GM19455 (cell line): ENCODE results near the gene ANTXR1.
"Not testable (repeated sequence)": the region's sequence is repeated elsewhere in the genome, so short reads cannot be mapped to it uniquely, and the experiment has no call there.

Experiments used
- ATAC-seq: cut with Tn5 transposase; IDR thresholded peaks from one replicate; pipeline ENCODE4 v1.9.1; 2021; ENCODE audit not compliant: unreplicated experiment

The ANTXR1 gene

DNA sequence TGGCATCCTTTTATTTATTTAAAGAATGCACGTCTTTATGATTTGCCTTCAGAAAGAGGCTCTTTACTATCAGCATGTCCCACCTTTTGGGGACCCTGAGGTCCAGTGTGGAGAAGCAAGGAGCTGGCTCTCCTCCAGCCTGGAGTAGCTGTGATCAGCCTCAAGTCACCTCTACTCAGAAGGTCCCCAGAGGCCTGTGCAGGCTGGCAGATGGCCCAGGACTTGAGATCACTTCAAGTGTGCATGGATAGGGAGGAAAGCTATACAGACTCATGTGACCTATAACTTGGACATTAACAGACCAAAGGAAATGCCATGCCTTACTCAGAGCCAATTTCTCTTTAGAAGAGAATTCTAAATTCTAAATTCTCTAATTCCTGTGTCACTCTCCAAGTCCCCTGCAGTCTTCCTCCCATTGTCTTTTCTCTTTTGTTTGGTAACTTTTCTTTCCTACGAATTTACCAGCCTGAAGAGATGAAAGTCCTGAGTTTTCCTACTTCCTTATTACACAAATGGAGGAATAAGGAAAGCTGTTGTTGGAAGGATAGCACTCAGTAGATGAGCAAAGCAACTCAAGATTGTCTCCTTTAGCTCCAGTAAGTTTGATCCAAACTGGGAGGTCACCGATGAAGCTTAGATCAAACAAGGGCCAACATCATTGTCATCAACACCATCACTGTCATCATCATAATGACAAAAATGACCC, 210.1 kb downstream of the ANTXR1 start:
- ATAC-seq: no peak

DNA sequence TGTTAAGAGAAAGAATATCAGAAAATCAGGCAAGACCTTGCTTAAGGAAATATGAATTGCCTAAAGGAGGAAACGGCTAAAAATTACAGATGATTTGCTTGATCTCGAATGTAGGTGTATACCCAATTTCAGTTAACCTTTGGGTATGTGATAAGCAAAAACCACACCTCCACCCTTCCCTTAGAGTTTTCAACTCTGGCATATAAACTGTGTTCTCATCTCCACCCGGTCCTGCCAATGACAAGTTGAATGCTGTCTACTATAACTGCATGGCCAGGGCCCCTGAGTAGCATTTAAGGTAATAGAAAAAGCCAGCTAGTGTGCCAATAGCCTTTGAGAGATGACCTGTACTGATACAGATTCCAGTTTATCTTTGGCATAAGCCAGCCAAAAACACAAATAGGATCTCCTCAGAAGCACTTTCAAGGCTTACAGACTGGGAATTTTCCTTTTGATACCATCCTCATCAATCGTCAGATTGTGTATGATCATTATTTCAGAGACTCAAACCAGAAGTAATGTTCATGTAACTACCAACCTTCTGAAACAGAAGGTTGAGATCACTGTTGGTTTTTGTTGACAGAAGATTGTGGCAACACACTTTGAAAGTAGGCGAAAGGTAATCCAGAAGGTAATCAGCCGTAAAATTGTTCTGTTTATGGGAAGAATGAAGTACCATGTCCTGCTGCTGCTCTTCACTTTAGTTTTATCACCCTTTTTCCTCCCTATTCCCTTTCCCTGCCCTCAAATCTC, 211.0 kb downstream of the ANTXR1 start:
- ATAC-seq: no peak

DNA sequence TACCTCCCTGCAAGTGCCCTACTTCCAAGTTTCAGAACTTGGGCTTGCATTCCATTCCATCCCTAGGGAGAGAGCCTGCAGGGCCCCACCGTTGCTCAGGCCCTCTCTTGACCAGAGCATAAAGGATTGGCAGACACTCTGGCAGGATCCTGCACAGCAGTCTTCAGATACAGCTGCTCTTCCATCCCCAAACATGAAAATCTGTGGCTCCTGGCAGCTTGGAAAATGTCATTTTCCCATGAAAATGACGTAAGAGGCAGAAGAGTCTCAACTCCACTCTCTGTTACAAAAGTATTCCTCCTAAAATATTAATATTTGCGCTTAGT, 211.5 kb downstream of the ANTXR1 start:
- ATAC-seq: no peak

DNA sequence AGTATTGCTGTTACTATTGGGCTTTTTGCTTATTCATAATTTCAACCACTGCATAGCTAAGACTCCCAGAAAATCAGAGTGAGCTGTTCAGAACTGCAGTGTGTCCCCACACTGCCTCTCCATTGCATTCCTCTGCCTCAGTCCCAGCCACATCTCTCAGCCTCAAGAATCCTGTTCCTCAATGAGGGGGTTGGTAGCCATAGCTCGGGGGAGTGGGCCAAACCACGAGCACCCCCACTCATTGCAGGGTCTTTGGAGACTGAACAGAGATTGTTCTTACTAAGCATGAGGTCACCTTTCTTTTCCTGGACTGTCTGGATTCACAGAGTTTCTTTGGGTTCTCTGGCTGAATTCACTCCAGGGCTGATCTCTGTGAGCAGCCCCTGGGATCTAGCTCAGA, 213.0 kb downstream of the ANTXR1 start:
- no peak for ATAC-seq

DNA sequence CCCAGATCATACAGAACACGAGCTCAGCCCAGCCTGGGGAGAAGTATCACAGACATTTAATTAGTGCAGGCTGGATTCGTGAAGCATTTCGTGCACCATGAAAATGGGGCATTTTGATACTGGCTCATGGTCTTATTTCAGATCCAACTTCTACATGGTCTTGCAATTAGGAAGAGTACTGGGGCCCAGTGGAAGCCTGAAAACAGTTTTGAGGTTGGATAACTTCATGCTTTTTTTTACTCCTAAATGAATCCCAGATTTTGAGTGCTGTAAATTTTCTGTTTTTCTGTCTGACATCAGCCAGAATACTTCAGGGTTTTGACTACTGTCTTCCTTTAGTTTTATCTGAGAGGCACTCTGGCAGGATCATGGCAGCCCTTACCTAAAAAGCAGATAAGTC, 213.9 kb downstream of the ANTXR1 start:
- ATAC-seq: no peak

DNA sequence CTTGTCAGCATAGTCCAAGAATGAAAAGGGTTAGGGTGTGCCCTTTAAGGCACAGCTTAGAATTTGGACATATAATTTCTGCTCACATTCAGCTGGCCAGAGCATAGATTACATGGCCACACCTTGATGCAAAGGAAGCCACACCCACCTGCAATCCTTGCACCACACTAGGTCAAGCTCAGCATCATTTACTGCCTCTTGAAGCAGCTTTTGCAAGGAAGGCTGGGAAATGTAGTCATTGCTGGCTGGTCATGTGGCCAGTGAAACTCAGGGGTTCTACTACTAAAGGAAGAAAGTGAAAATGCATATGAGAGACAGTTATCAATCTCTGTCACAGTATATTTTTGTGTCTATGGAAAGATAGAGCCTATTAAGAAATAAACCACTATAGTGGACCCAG, 214.7 kb downstream of the ANTXR1 start:
- no peak for ATAC-seq

DNA sequence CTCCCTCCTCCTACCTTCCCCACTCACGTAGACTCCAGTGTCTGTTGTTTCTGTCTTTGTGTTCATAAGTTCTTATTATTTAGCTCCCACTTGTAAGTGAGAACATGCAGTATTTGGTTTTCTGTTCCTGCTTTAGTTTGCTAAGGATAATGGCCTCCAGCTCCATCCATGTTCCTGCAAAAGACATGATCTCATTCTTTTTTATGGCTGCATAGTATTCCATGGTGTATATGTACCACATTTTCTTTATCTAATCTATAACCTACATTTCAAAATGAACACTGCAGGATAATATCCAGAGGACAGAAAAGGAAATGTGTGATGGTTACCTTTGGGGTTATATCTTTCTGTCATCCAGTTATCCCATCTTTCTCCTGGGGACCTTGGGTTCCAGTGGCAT, 218.0 kb downstream of the ANTXR1 start:
- not testable (repeated sequence) for ATAC-seq

DNA sequence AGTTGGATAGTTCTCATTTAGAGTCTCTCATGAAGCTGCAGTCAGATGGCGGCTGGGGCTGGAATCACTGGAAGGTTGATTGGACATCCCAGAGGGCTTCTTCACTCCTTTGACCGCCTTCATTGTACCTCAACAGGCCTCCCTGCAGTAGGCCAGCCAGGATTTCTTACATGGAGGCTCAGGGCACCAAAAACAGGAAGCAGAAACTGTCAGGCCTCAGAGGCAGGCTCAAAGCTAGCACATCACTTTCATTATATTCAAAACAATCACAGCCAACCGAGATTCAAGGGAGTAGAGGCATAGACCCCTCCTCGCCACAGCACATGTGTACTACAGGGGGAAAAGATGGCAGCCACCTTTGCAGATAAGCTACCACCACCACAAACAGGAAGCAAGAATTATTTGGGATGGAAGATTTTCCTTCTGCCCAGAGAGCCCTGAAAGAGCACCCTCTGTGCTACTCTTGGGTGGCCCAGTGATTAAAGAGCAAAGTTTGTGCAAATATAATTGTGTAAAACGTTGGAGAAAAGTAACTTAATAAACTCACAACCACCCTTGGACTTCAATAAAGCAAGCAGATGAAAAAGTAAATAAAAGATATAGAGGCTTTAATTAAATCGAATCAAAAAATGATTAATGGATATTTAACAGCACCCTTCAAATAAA, 218.8 kb downstream of the ANTXR1 start:
- ATAC-seq: no peak

DNA sequence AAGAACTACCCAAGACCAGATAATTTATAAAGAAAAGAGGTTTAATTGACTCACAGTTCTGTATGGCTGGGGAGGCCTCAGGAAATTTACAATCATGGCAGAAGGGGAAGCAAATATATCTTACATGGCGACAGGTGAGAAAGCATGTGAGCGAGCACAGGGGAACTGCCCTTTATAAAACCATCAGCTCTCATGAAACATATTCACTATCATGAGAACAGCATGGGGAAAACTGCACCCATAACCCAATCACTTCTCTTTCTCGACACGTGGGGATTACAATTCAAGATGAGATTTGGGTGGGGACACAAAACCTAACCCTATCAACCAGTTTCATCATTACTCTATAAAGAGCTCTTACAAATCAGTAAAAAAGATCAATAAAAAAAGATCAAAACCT, 222.9 kb downstream of the ANTXR1 start:
- ATAC-seq: not testable (repeated sequence)

DNA sequence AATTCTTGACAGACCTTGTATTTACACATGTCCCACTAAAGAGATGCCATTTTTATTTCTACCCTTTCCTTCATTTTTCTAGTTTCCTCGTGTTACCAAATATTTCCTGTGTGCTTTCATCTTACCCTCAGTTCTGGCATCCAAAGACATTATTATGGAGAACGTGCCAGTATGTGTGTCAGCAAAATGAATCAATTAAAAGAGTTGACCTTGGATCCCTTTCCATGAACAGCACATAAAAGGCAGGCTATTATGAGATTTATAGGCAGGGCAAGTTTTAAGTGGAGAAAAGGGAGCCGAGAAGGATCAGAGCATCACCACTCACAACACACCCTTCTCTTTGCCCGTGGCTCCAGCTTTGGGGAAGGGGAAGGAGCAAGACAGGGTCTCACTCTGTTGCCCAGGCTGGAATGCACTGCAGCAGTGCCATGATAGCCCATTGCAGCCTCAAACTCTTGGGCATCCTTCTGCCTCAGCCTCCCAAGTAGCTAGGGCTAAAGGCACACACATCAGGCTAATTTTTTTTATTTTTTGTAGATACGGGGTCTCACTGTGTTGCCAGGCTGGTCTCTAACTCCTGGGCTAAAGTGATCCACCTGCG, 224.2 kb downstream of the ANTXR1 start:
- ATAC-seq: no peak

DNA sequence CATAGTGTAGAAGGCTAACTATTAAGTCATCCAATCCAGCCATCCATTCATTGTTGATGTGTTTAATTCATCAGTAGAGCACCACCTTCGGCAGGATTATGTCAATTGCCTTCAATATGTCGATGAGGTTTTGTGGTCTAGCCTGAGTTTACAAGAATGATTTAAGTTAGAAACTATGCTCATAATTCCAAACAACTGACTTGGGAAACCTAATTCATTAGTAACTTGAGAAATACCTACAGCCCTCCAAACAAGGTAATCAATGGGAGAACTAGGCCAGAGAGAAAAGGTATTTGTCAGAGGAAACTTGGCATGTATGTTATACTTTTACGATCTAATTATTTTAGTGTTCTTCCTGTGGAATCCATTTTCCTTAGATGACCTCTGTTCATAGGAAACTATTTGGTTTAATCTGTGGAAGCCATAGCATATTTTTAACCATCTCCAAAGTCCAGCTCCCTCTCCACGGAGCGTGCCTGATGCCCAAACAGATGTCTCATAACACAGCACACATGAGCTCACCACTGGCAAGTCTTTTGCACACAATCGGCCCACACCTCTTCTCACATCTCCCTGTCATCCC, 225.6 kb downstream of the ANTXR1 start:
- no peak for ATAC-seq

DNA sequence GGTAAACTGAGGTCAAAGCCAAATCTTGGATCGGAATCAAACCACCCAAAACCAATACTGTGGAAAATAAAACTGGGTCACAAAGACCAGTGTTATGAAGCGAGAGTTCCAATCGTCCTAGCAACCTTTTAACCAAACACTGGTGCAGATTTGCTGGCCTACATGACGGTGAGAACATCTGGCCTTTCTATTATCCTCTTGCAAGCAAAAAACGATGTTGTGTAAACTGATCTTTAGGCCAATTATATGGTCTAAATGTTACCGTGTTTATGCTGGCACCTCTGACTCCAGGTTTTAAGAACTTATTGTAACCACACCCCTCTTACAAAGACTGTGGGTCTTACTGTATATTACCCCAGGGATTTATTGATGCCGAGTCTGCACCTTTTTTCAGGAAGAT, 228.1 kb downstream of the ANTXR1 start:
- no peak for ATAC-seq

DNA sequence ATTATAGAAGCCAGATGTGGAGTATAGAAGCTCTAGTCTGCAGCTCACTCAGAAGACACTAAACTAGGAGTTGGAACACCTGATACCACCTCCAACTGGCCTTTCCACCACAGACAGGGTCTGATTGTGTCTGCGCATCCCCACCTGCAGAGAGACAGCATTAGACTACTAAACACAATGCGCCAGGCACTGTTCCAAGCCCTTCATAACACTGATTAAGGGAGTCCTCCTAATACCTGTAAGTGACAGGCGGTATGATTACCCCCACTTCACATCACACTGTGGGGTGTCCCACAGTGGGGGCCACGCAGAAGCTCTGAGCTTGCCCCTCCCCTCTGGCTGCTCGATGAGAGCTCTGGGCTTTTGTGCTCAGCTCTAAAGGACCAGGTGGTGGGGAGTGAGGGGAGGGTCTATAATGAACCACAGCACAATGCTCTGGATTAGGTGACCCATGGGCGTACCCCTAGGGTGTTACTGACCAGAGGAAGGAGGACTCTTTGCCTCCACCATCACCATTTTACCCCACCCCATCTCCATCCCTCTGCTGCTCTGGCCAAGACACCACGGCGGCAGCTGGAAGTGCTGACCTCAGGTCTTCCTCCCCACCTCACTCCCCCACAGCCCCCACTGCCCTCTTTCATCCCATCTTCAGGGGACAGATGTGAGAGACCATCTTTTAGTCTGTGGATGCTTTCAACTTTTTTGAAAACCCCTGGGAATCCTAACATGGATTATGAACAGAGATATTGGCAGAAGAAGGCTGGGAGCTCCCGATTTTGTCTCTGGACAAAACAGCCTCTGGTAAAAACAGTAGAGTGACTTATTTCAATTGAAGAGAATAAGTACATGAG, 228.9 kb downstream of the ANTXR1 start:
- no peak for ATAC-seq

DNA sequence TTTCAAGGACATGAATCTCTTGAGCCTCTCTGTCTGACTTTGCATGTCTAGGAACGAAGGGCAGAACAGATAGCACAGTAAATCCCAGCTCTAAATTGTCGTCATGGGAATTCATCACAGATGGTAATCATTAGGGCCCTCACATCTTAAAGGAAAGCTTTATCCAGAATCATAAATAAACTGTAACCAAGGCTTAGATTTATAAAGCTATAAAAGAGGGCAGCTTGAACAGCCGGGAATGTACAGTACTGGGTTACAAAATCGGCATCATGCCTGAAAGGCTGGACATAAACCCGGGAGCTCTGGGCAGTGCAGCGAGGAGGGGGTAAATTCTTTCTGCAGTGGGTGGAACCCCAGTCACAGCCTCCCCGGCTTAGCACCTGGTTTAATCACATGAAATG, 229.7 kb downstream of the ANTXR1 start:
- ATAC-seq: no peak

DNA sequence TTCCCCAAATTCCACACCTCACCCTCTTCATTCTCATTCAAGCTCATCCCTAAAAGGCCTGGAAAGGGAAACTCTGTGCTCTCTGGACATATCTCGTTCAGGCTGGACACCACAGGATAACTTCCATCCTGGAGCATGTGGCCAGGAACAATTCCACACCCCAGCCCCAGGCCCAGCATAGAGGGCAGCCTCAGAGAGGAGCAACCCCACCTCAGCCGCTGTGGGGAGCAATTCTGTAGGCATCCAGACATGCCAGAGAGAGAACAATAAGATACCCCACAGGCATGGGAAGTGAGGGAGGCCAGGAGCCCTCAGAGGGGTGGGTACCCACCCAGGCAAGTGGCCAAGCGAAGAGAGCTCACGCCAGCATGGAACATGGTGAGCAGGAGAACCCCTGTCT, 230.7 kb downstream of the ANTXR1 start:
- ATAC-seq: no peak

DNA sequence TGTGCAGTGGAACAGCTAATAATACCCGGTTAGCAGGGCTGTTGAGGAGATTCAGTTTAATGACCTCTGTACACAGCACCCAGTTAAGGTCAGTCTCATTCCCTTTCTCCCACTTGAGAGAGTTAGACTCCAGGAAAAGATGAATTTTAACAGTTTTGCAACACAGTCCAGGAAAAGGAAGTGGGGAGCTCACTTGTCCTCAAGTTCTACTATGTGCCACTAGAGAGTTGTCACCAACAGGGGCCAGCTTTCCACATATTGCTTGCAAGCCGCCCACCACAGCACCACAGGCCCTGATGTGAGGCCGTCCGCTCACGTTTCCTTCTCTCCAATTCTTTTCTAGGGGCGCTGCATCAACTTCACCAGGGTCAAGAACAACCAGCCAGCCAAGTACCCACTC, 231.9 kb downstream of the ANTXR1 start:
- ATAC-seq: no peak

DNA sequence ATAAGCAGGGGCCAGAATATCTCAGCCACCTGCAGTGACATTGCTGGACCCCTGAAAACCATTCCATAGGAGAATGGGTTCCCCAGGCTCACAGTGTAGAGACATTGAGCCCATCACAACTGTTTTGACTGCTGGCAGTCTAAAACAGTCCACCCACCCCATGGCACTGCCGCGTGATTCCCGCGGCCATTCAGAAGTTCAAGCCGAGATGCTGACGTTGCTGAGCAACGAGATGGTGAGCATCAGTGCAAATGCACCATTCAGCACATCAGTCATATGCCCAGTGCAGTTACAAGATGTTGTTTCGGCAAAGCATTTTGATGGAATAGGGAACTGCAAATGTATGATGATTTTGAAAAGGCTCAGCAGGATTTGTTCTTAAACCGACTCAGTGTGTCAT, 234.6 kb downstream of the ANTXR1 start:
- no peak for ATAC-seq

DNA sequence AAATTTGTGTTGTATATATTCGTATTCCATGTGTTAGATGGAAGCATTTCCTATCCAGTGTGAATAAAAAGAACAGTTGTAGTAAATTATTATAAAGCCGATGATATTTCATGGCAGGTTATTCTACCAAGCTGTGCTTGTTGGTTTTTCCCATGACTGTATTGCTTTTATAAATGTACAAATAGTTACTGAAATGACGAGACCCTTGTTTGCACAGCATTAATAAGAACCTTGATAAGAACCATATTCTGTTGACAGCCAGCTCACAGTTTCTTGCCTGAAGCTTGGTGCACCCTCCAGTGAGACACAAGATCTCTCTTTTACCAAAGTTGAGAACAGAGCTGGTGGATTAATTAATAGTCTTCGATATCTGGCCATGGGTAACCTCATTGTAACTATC, 235.3 kb downstream of the ANTXR1 start:
- ATAC-seq: no peak

DNA sequence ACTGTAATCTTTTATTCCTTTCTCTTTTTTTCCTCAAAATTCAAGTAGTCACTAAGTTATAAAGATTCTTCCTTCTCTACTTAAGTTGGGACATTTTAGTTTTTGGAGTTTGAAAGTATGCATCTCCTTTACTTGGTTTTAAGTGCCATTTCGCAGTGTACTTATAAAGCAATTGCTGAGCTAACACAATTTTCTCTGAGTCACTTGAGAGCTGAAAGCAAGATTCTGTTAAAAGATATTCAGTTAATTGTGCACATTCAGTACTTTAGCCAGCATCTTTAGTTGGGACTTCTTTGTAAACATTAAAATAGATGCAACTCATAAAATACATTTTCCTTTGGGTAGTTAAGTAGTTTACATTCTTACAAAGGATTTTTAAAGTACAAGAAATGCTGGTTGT, 238.0 kb downstream of the ANTXR1 start:
- no peak for ATAC-seq

DNA sequence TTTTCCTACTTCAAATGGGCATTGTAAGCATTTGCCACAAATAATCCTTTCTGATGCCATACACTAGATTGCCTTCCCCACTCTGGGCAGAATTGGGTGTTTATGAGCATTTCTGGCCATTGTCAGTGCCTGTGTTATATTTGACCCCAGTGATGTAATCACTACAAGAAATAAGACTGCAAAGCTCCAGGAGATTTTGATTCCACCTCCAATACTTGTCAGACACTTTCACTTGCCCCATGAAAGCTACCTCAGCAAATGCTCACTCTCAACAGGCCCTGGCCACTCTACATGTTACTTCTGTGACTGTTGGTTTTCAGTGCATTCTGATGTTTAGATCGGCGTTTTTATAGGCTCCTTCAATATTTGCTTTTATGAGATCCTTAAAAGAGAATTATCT, 239.0 kb downstream of the ANTXR1 start:
- no peak for ATAC-seq

DNA sequence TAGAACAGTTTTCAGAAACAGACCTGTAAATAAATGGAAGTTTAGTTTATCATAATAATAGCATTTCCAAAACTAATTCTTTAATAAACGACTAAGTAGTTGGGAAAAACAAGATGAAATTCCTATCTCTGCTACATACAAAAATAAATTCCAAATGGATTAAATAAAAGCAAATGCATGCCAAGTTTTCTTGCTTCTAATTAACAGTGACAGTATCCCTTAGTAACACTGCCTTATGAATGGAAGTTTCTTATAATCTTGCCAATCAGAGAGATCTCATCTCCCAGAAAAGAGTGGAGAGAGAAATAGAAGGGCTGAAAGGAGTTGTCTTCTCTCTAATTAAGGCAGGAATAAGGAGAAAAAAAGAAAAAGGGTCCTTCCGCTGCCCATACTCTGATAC, 240.1 kb downstream of the ANTXR1 start:
- ATAC-seq: no peak
